IPS-11a (cell line): ENCODE results near the gene KMT5B.

Experiments used
- H3K4me3 ChIP-seq: one replicate; pipeline ENCODE4 v1.5.1; 2013; ENCODE audit warnings: low read depth, low read length, control low read depth

KMT5B gene

GRCh38 chr11:68186061-68186460 is 27.0 kb downstream of the KMT5B start:
- H3K4me3 ChIP-seq = no peak overlapping the region

- H3K4me3 ChIP-seq = no peak overlapping the region
These were observed 31.2 kb downstream of the KMT5B start for GRCh38 chr11:68181719-68182451.

- H3K4me3 ChIP-seq = no peak overlapping the region
These were observed 33.2 kb downstream of the KMT5B start for GRCh38 chr11:68179847-68180246.

- no peak overlapping the region for H3K4me3 ChIP-seq
These were observed 35.2 kb downstream of the KMT5B start for GRCh38 chr11:68177877-68178276.

DNA sequence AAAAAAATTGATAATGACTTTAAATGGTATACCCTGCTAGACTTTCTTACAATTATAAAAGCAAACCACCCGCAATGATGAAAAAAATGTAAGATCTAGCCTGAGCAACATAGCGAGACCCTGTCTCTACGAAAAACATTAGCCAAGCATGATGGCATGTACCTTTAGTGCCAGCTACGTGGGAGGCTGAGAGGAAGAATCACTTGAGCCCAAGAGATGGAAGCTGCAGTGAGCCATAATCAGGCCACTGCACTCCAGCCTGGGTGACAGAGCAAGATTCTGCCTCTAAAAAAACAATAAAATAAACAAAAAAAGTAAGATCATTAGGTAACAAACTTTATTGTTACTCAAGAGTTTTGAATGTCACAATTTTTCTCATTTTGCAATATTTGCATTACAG is 39.2 kb downstream of the KMT5B start:
- no peak overlapping the region for H3K4me3 ChIP-seq

GRCh38 chr11:68169442-68169841 is 43.7 kb downstream of the KMT5B start:
- H3K4me3 ChIP-seq = no peak overlapping the region

- H3K4me3 ChIP-seq = no peak overlapping the region
These were observed 44.4 kb downstream of the KMT5B start for GRCh38 chr11:68168694-68169093.

- H3K4me3 ChIP-seq = no peak overlapping the region
These were observed 45.6 kb downstream of the KMT5B start for GRCh38 chr11:68167474-68167873.

GRCh38 chr11:68166969-68167368 is 46.1 kb downstream of the KMT5B start:
- H3K4me3 ChIP-seq = no peak overlapping the region

DNA sequence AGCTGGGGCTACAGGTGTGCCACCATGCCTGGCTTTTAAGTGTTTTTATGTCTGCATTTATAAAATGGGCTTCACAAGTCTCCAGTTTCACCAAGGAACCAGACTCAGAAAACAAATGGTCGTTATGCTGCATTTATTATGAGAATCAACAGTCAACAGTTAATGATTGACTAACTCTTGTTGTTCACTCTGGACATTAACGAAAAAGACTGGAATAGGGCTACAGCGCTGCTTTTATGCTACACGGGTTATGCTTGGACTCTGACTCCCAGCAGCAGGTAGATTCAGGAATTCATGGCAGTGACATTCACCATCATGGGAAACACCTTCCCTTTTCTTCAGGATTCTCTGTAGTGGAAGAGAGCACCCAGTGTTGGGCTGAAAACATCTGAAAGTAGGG is 47.5 kb downstream of the KMT5B start:
- H3K4me3 ChIP-seq = no peak overlapping the region

GRCh38 chr11:68164437-68164836 is 48.7 kb downstream of the KMT5B start:
- no peak overlapping the region for H3K4me3 ChIP-seq

- no peak overlapping the region for H3K4me3 ChIP-seq
These were observed 49.4 kb downstream of the KMT5B start for GRCh38 chr11:68163691-68164090.

DNA sequence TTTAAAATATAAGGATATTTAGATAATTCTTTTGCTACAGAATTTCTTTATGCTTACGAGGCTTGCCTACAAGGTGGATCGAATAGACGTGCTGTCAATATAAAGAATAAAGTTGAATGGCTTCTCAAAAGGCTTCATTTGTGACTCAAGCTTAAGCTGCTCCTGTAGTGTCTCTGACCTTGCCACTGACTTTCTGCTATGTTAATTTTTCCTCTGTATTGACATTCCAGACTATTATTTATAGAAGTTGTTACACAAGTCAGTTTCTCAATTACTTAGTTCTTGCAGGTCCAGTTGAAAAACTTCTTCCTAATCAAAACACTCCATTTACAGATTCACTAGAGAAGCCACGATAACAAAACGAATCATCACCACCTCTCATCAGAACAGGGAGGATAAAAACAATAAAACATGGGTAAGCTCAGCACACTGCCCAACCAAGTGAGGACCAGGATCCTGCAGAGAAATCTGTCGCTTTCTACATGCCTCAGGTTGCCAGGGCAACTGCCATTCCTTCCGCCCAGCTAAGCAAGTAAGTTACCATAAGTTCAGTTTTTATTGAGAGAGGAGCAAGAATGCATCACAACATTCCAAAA is 52.9 kb downstream of the KMT5B start:
- H3K4me3 ChIP-seq = no peak overlapping the region

- H3K4me3 ChIP-seq = no peak overlapping the region
These were observed 53.4 kb downstream of the KMT5B start for GRCh38 chr11:68159665-68160064.

- H3K4me3 ChIP-seq = no peak overlapping the region
These were observed 53.9 kb downstream of the KMT5B start for GRCh38 chr11:68159161-68159560.

- no peak overlapping the region for H3K4me3 ChIP-seq
These were observed 54.5 kb downstream of the KMT5B start for GRCh38 chr11:68158580-68158979.

GRCh38 chr11:68153742-68154141 is 59.4 kb downstream of the KMT5B start:
- no peak overlapping the region for H3K4me3 ChIP-seq

DNA sequence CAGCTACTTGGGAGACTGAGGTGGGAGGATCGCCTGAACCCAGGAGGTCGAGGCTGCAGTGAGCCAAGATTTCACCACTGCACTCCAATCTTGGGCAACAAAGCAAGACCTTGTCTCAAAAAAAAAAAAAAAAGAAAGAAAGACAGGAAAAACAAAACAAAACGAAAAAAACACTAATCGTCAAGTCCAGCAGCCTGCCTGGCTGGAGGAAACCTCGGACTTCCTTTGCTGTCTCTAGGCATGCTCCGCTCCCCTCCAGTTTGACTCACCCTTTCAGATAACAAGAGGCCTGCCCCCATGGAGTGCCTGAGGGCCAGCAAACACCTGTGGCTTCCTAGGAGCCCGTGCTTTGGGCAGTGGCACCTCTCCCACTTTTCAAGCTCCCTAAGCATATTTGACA is 63.1 kb downstream of the KMT5B start:
- no peak overlapping the region for H3K4me3 ChIP-seq

GRCh38 chr11:68149417-68149816 is 63.7 kb downstream of the KMT5B start:
- no peak overlapping the region for H3K4me3 ChIP-seq

DNA sequence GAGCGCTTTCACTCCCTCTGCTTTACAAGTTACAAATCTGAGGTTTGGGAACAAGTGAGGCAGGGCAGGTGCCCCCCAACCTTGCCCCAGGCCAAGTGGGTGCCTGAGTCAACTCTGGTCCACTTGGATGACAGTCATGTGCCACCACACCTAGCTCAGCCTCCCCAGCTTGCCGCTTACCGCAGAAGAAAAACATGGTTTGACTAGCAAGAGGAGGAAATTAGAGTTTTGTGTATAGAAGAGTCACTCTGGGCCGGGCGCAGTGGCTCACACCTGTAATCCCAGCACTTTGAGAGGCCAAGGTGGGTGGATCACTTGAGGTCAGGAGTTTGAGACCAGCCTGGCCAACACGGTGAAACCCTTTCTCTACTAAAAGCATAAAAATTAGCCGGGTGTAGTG is 64.2 kb downstream of the KMT5B start:
- H3K4me3 ChIP-seq = no peak overlapping the region

DNA sequence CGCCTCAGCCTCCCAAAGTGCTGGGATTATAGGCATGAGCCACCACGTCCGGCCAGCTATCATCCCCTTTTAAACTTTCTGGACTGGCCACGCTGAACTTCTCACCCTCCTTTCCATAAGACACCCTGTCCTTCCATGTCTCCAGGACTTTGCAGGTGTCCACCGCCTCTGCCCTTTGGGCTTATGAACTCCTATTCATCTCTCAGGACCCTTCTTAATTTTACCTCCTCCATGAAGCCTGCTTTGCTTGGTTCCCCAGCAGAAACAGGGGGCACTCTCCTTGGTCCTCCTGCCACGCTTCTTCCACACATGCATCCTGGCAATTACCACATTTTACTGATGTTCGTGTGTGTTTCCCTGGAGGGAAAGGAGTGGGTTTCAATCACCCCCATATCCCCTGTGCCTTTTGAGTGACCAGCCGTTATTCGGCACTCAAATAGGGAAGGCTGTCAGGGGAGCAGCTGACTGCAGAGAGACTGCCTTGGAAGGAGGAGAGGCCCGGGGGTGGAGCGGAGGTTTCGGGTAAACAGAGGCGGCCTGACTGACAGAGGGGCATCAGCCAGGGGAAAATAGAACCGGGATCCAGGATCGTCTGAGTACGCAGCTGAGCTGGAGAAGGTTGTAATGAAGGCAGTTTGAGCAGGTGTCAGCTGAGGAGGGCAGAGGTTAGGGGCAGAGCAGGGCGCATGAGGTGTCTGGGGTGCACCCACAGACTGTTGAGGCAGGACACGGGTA is 64.9 kb downstream of the KMT5B start:
- H3K4me3 ChIP-seq = no peak overlapping the region
